ENCODE results near the gene TDRD7. TPM values are rescaled to one million over a fixed set of nuclear protein-coding genes. Genes with fewer than 3 reads are reported as not detected.
A peak's percentile ranks its signal among the peaks of the same experiment; 100 is the strongest.

Gene TDRD7
- polyA plus RNA-seq, 1 donor (not counting 4 experiments of a cell fraction or from before 2014, with no cell fraction given), result 10.5 TPM

DNA sequence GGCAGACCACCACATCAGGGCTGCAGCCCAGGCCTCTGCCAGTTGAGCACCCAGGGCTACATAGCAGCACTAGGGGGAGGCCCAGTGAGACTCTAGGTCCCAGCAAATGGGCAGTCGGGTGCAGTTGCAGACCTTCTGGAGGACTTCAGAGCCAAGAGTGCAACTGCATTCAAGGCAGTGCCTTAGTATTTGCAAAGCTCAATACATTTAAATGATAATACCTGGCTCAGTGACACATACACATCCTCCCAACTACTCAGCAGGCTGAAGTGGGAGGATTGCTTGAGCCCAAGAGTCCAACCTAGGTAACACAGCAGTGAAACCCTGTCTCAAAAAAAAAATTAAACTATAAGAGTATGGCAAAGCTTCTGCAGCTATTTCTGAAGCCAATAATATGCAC lies 51.0 kb downstream of the TDRD7 start:
- Histone ChIP-seq H3K4me2 (ENCODE audit: control insufficient read depth, extremely low read depth, insufficient read depth, low read depth, low read length) (no peak overlapping the region), H2AFZ (ENCODE audit: control insufficient read depth, low read length) (no peak overlapping the region), H3K27ac (ENCODE audit: control insufficient read depth, insufficient read depth, low read length) (no peak overlapping the region), H3K36me3 (ENCODE audit: control insufficient read depth in 2 of 2, extremely low read depth in 1 of 2, insufficient read depth in 2 of 2, low read length in 2 of 2) (peaks cover 0 to 3% of the 10 kb centered on the region in 2 experiments), H3K9ac (ENCODE audit: control insufficient read depth, extremely low read depth, insufficient read depth, low read length) (no peak overlapping the region), H3K79me2 (ENCODE audit: control insufficient read depth, insufficient read depth, low read length) (no peaks in the 10 kb centered on the region), H3K4me3 (ENCODE audit: control insufficient read depth in 2 of 3, extremely low read depth in 1 of 3, insufficient read depth in 2 of 3, low read depth in 1 of 3, low read length in 3 of 3) (no peak overlapping the region), H4K20me1 (ENCODE audit: control insufficient read depth, extremely low read depth, insufficient read depth, low read length) (no peaks in the 10 kb centered on the region), H3K4me1 (ENCODE audit: control insufficient read depth, extremely low read depth, insufficient read depth, low read length) (no peaks in the 10 kb centered on the region), H3K9me3 (ENCODE audit: control insufficient read depth, low read depth, low read length) (no peaks in the 10 kb centered on the region), H3K27me3 (ENCODE audit: control insufficient read depth, extremely low read depth, insufficient read depth, low read length) (no peaks in the 10 kb centered on the region), H3K9me1 (ENCODE audit: control insufficient read depth, extremely low read depth, insufficient read depth, low read length) (no peaks in the 10 kb centered on the region)
- dilution Hi-C loops (cut with MboI; ENCODE audit: extremely low pct_ligation_motif_present, low sequenced_read_pairs), result no loop called here
- DNase-seq (ENCODE audit: low read depth, low spot score), result no peak
- TF ChIP-seq, protein P1, sequence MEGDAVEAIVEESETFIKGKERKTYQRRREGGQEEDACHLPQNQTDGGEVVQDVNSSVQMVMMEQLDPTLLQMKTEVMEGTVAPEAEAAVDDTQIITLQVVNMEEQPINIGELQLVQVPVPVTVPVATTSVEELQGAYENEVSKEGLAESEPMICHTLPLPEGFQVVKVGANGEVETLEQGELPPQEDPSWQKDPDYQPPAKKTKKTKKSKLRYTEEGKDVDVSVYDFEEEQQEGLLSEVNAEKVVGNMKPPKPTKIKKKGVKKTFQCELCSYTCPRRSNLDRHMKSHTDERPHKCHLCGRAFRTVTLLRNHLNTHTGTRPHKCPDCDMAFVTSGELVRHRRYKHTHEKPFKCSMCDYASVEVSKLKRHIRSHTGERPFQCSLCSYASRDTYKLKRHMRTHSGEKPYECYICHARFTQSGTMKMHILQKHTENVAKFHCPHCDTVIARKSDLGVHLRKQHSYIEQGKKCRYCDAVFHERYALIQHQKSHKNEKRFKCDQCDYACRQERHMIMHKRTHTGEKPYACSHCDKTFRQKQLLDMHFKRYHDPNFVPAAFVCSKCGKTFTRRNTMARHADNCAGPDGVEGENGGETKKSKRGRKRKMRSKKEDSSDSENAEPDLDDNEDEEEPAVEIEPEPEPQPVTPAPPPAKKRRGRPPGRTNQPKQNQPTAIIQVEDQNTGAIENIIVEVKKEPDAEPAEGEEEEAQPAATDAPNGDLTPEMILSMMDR (optimal IDR thresholded peaks at IDR 0.05 in 1 of 3, IDR thresholded peaks at IDR 0.05 in 1 of 3, conservative IDR thresholded peaks at IDR 0.05 in 1 of 3; ENCODE audit: extremely low read depth in 1 of 3, insufficient read depth in 2 of 3, low read length in 3 of 3), result no peak
- TF ChIP-seq EZH2 (IDR thresholded peaks at IDR 0.05; ENCODE audit: low read length), result no peak
- no peak for FAIRE-seq

DNA sequence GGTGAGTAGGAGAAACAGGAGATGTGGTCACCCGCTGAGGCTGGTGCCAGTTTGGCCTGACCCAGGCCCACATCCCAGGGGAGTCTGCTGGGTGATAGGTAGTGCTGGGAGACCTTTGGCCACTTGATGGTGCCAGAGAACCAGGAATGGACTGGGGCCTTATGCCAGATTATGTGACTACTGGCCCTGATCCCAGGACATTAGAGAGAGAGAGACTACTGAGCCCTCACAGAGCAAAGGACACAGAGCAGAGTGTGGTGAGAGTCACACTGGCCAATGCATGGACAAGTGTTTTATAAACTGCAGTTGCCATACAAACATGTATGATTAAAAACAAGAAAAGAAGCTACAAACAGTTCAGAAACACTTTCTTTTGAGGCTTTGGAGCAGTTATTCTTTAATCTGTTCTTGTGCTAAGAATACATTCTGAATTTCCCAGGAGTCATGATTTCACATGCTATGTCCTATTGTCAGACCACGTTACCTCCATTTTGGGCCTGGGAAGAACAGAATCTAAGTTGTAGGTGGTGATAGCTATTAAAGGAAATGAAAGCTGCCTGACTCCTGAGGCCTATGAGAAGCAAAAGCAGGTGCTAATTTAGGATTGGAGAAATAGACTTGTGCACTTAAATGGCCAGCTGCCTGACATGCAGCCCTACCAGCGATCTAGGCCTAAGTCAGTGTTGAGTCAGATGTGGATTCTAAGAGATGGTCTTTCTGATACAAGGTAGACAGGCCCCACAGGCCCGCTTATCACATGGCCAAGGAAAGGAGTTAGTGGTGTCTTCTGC lies 57.0 kb downstream of the TDRD7 start:
- H2AFZ ChIP-seq (ENCODE audit: control insufficient read depth, low read length), result no peak overlapping the region
- no peak overlapping the region for H3K9ac ChIP-seq (ENCODE audit: control insufficient read depth, extremely low read depth, insufficient read depth, low read length)
- H3K79me2 ChIP-seq (ENCODE audit: control insufficient read depth, insufficient read depth, low read length), result no peaks in the 10 kb centered on the region
- FAIRE-seq (no peak), DNase-seq (ENCODE audit: low read depth, low spot score) (no peak)
- no peaks in the 10 kb centered on the region for H4K20me1 ChIP-seq (ENCODE audit: control insufficient read depth, extremely low read depth, insufficient read depth, low read length)
- no peaks in the 10 kb centered on the region for H3K36me3 ChIP-seq (ENCODE audit: control insufficient read depth in 2 of 2, extremely low read depth in 1 of 2, insufficient read depth in 2 of 2, low read length in 2 of 2)
- H3K9me3 ChIP-seq (ENCODE audit: control insufficient read depth, low read depth, low read length), result no peaks in the 10 kb centered on the region
- H3K4me1 ChIP-seq (ENCODE audit: control insufficient read depth, extremely low read depth, insufficient read depth, low read length), result no peaks in the 10 kb centered on the region
- no peak overlapping the region for H3K4me2 ChIP-seq (ENCODE audit: control insufficient read depth, extremely low read depth, insufficient read depth, low read depth, low read length)
- dilution Hi-C loops (cut with MboI; ENCODE audit: extremely low pct_ligation_motif_present, low sequenced_read_pairs), result no loop called here
- H3K27me3 ChIP-seq (ENCODE audit: control insufficient read depth, extremely low read depth, insufficient read depth, low read length), result no peaks in the 10 kb centered on the region
- TF ChIP-seq, protein P1 (optimal IDR thresholded peaks at IDR 0.05 in 1 of 3, IDR thresholded peaks at IDR 0.05 in 1 of 3, conservative IDR thresholded peaks at IDR 0.05 in 1 of 3; ENCODE audit: extremely low read depth in 1 of 3, insufficient read depth in 2 of 3, low read length in 3 of 3), result peak; percentile 77 to 85 (median 80)
- TF ChIP-seq EZH2 (IDR thresholded peaks at IDR 0.05; ENCODE audit: low read length), result no peak
- H3K27ac ChIP-seq (ENCODE audit: control insufficient read depth, insufficient read depth, low read length), result no peak overlapping the region
- no peaks in the 10 kb centered on the region for H3K9me1 ChIP-seq (ENCODE audit: control insufficient read depth, extremely low read depth, insufficient read depth, low read length)
- no peak overlapping the region for H3K4me3 ChIP-seq (ENCODE audit: control insufficient read depth in 2 of 3, extremely low read depth in 1 of 3, insufficient read depth in 2 of 3, low read depth in 1 of 3, low read length in 3 of 3)

Measured in keratinocyte (primary cell).